Measurements from ENCODE around the gene CTLA4. TPM values are rescaled to one million over a fixed set of nuclear protein-coding genes. Genes with fewer than 3 reads are reported as not detected.

CTLA4 gene
- total and polyA plus RNA-seq, 10 of the 15 experiments (the other 5 are each of a cell fraction or from before 2014, with no cell fraction given) = not detected

DNA sequence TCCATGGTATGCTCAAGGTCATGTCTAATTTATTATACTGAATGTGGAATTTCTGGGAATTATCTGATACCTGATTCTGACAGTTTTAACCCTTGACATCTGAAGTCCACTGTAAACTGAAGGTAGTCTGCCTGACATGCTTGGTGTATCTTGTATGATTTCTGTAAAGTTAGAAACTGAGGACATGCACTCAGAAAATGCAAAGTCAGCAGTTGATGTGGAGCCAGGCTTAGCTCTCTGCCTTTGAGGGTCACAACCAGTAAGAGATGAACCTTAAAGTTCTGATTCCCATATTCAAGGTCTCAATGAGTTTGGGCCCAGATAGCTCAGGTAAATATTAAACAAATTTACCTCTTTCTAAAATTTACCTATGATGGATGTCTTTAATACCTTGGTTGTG, 12.3 kb upstream of the CTLA4 start:
- Histone ChIP-seq H3K9me3 (replicated peaks; ENCODE audit: control insufficient read depth, insufficient read depth, low read length) (no peaks in the 10 kb centered on the region), H3K9ac (ENCODE audit: control insufficient read depth, insufficient read depth, low read length) (no peak overlapping the region), H3K4me1 (ENCODE audit: control insufficient read depth, insufficient read depth, low read length) (no peaks in the 10 kb centered on the region), H3K4me3 (no peak overlapping the region), H3K79me2 (ENCODE audit: control insufficient read depth, insufficient read depth, low read length) (no peaks in the 10 kb centered on the region), H3K4me2 (ENCODE audit: control insufficient read depth, insufficient read depth) (no peak overlapping the region), H2AFZ (ENCODE audit: control insufficient read depth, low read depth, low read length) (no peak overlapping the region), H3K36me3 (ENCODE audit: control insufficient read depth in 2 of 2, insufficient read depth in 2 of 2, low read length in 1 of 2) (no peaks in the 10 kb centered on the region), H4K20me1 (ENCODE audit: control insufficient read depth, insufficient read depth) (no peaks in the 10 kb centered on the region), H3K27me3 (replicated peaks in 1 of 2; ENCODE audit: control insufficient read depth in 2 of 2, insufficient read depth in 2 of 2, low read length in 1 of 2) (peaks cover 0 to 4% of the 10 kb centered on the region in 2 experiments; a peak in 2 of 4 replicates), H3K27ac (ENCODE audit: control insufficient read depth, insufficient read depth) (no peak overlapping the region)
- DNase-seq (ENCODE audit: low read depth, low spot score) (no peak), FAIRE-seq (no peak), ATAC-seq (no peak)
- RAD21 ChIA-PET (ENCODE audit: unreplicated experiment) = no interaction called here
- in situ Hi-C loops (cut with MboI) = no loop called here
- CTCF ChIA-PET = no interaction called here
- SMC1A ChIA-PET (ENCODE audit: uncharacterized antibody, unreplicated experiment) = no interaction called here
- no TSS peak for BruUV-seq (replicated peaks)
- intact Hi-C loops (cut with micrococcal nuclease; ENCODE audit: unreplicated experiment) = no loop called here
- POLR2A ChIA-PET = no interaction called here
- TF ChIP-seq FOXK2 (IDR thresholded peaks at IDR 0.05) = no peak

DNA sequence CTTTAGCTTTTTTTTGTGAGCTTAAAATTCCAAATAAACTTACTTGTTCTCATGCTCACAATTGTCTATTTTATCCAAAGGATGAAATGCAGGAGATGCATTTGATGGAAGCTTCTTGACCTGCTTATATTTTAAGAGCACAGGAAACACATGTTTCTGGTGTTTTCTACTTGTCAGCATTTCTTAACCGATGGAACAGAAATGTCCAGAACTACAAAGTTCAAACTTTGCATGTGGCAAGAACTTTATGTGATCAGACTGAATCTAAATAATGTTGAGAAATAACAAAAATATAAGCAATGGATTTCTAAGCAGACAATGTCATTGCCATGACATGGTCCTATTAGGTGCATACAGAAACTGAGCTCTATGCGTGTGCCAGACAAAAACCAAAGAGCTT, 9.9 kb upstream of the CTLA4 start:
- WGBS (ENCODE audit: insufficient coverage, insufficient replicate concordance, low lambda C conversion rate, missing lambda C conversion rate) = 67% methylated on average over 2 of the region's 2 CpGs
- Histone ChIP-seq H3K4me1 (ENCODE audit: control insufficient read depth, insufficient read depth, low read length) (no peaks in the 10 kb centered on the region), H3K79me2 (ENCODE audit: control insufficient read depth, insufficient read depth, low read length) (no peaks in the 10 kb centered on the region), H3K4me2 (ENCODE audit: control insufficient read depth, insufficient read depth) (no peak overlapping the region), H3K36me3 (ENCODE audit: control insufficient read depth in 2 of 2, insufficient read depth in 2 of 2, low read length in 1 of 2) (no peaks in the 10 kb centered on the region), H3K27me3 (replicated peaks in 1 of 2; ENCODE audit: control insufficient read depth in 2 of 2, insufficient read depth in 2 of 2, low read length in 1 of 2) (peaks cover 0 to 4% of the 10 kb centered on the region in 2 experiments; a peak in 2 of 4 replicates), H3K27ac (ENCODE audit: control insufficient read depth, insufficient read depth) (no peak overlapping the region), H3K9ac (ENCODE audit: control insufficient read depth, insufficient read depth, low read length) (no peak overlapping the region), H4K20me1 (ENCODE audit: control insufficient read depth, insufficient read depth) (no peaks in the 10 kb centered on the region), H2AFZ (ENCODE audit: control insufficient read depth, low read depth, low read length) (no peak overlapping the region), H3K9me3 (replicated peaks; ENCODE audit: control insufficient read depth, insufficient read depth, low read length) (no peaks in the 10 kb centered on the region), H3K4me3 (no peak overlapping the region)
- ChIA-PET RAD21 (ENCODE audit: unreplicated experiment) (no interaction called here), SMC1A (ENCODE audit: uncharacterized antibody, unreplicated experiment) (no interaction called here), POLR2A (no interaction called here), CTCF (interaction anchor here (1.4 kb wide), 1 partner anchor 21 kb away, joined by 3 read pairs; no protein-coding TSS in a partner anchor)
- FAIRE-seq (no peak), ATAC-seq (no peak), DNase-seq (ENCODE audit: low read depth, low spot score) (no peak)
- intact Hi-C loops (cut with micrococcal nuclease; ENCODE audit: unreplicated experiment) = no loop called here
- no TSS peak for BruUV-seq (replicated peaks)
- in situ Hi-C loops (cut with MboI) = no loop called here
- TF ChIP-seq CBX5 (IDR thresholded peaks at IDR 0.05; ENCODE audit: low read depth) = no peak
- no peak for TF ChIP-seq EED (IDR thresholded peaks at IDR 0.05; ENCODE audit: low read depth)
- TF ChIP-seq TARDBP (IDR thresholded peaks at IDR 0.05; ENCODE audit: borderline replicate concordance) = no peak
- TF ChIP-seq YBX1 (IDR thresholded peaks at IDR 0.05) = no peak
- TF ChIP-seq PAX8 (IDR thresholded peaks at IDR 0.05) = no peak
- no peak for TF ChIP-seq RB1 (IDR thresholded peaks at IDR 0.05; ENCODE audit: borderline replicate concordance)
- TF ChIP-seq SUPT20H (IDR thresholded peaks at IDR 0.05; ENCODE audit: borderline replicate concordance, control insufficient read depth, low read depth, low read length) = no peak
- TF ChIP-seq, protein P1, sequence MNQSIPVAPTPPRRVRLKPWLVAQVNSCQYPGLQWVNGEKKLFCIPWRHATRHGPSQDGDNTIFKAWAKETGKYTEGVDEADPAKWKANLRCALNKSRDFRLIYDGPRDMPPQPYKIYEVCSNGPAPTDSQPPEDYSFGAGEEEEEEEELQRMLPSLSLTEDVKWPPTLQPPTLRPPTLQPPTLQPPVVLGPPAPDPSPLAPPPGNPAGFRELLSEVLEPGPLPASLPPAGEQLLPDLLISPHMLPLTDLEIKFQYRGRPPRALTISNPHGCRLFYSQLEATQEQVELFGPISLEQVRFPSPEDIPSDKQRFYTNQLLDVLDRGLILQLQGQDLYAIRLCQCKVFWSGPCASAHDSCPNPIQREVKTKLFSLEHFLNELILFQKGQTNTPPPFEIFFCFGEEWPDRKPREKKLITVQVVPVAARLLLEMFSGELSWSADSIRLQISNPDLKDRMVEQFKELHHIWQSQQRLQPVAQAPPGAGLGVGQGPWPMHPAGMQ (IDR thresholded peaks at IDR 0.05; ENCODE audit: borderline replicate concordance) = no peak
- TF ChIP-seq MYB (IDR thresholded peaks at IDR 0.05; ENCODE audit: borderline replicate concordance, low read depth, low read length) = no peak
- no peak for TF ChIP-seq MTA3 (IDR thresholded peaks at IDR 0.05; ENCODE audit: borderline replicate concordance, low read length)
- no peak for TF ChIP-seq NRF1 (conservative IDR thresholded peaks at IDR 0.05; ENCODE audit: low read depth, low read length)
- TF ChIP-seq MYC (IDR thresholded peaks at IDR 0.05; ENCODE audit: insufficient read depth, insufficient read length, insufficient replicate concordance, low read length, severe bottlenecking) = no peak
- no peak for TF ChIP-seq DPF2 (IDR thresholded peaks at IDR 0.05)
- no peak for TF ChIP-seq RAD51 (IDR thresholded peaks at IDR 0.05)
- TF ChIP-seq, protein P2, sequence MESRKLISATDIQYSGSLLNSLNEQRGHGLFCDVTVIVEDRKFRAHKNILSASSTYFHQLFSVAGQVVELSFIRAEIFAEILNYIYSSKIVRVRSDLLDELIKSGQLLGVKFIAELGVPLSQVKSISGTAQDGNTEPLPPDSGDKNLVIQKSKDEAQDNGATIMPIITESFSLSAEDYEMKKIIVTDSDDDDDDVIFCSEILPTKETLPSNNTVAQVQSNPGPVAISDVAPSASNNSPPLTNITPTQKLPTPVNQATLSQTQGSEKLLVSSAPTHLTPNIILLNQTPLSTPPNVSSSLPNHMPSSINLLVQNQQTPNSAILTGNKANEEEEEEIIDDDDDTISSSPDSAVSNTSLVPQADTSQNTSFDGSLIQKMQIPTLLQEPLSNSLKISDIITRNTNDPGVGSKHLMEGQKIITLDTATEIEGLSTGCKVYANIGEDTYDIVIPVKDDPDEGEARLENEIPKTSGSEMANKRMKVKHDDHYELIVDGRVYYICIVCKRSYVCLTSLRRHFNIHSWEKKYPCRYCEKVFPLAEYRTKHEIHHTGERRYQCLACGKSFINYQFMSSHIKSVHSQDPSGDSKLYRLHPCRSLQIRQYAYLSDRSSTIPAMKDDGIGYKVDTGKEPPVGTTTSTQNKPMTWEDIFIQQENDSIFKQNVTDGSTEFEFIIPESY (IDR thresholded peaks at IDR 0.05) = no peak
